VCaP (cell line): ENCODE measurements around the gene CDC42EP2.

Experiments
- H3K27ac ChIP-seq: fragments of 450-650 bp; 2 replicates; pipeline ENCODE4 v1.5.1; 2017
- CTCF ChIP-seq: fragments of 450-650 bp; conservative IDR thresholded peaks from 2 replicates; pipeline ENCODE4 v1.5.1; 2017; ENCODE audit warnings: mild to moderate bottlenecking, moderate library complexity

CDC42EP2 gene

DNA sequence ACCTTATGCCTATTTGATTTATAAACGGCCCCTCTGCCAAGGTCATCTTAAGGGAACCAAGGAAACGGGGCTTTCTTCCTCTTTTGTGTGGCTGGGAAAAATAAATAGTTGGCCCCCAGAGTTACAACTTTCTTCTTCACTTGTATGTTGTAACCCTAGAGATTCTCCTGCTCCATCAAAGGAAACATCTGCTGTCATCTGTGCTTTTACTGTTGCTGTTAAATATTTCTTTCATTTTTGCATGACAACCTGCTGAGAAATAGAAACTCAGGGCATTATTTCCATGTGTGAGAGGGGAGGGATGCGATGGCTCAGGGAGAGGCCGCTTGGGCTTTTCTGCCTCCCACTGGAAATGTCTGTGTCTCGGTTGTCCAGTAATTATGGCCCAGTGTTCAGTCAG lies 21.8 kb upstream of the CDC42EP2 start:
- H3K27ac ChIP-seq, result no peak overlapping the region
- TF ChIP-seq CTCF, result no peak

- no peak overlapping the region for H3K27ac ChIP-seq
- TF ChIP-seq CTCF, result no peak
These were observed 20.7 kb upstream of the CDC42EP2 start for GRCh38 chr11:65293909-65294381.

DNA sequence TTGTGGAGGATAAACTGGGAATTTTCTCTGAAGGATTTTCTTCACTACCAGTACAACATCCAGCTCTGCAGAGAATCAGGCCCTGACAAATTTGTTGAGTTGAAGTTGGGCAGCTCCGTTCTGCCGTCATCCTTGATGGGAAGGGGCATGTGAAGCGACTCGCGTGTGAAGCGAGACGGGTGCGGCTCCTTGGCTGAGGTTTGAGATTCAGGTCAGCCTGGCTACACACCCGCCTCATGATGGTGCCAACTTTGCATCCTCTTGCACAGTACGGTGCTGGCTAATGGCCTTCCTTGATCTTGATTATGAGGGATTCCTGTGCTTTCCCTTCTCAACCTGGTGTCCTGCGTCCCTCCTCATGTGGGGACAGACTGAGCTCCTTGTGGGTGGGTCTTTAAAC lies 19.7 kb upstream of the CDC42EP2 start:
- TF ChIP-seq CTCF, result no peak
- no peak overlapping the region for H3K27ac ChIP-seq

GRCh38 chr11:65295571-65296341 lies 18.9 kb upstream of the CDC42EP2 start:
- no peak for TF ChIP-seq CTCF
- H3K27ac ChIP-seq, result no peak overlapping the region

DNA sequence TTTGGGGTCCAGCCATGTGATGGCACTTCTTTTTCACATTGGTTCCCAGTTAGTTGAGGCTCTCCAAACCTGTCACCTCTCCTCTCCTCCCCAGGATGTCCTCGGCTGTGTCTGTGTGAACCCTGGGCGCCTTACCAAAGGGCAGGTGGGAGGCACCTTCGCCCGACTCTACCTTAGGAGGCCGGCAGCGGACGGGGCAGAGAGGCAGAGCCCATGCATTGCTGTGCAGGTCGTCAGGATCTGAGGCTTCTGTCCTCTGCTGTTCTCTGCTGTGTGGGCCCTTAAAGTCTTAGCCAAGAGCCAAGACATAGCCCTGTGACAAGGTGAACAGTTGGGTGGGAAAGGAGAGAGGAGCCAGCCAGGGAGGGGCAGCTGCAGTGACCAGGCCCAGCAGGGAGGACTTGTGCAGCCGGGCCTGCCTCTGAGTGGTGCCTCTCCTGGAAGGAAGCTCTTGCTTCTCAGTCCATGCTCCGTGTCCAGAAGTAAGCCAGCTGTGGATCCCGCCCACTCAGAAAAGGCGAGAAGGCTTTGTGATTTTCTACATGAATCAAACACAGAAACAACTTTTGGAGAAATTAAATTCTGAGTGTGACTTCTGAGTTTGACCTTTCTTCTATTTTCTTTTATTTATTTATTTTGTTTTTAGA lies 17.5 kb upstream of the CDC42EP2 start:
- no peak for TF ChIP-seq CTCF
- no peak overlapping the region for H3K27ac ChIP-seq

DNA sequence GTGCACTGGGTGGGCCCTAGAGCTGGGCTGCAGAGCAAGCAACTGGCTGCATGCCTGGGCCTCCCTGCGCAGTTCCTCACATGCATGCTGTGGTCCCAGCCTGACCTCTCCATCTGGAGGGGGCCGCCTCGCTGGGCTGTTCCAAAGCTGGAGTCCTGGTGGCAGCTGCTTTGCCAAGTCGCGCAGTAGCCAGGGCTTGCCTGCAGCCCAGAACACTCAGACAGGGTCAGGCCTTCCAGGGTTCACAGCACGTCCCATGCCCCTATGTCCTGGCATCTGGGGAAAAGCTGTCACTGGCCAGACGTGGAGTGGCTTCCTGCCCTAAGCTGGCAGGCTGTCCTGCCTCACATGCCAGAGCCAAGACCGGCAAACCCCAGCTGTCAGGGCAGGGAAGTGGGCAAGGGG lies 16.5 kb upstream of the CDC42EP2 start:
- no peak overlapping the region; the same call in 1 of the 2 replicates for H3K27ac ChIP-seq
- TF ChIP-seq CTCF, result no peak

DNA sequence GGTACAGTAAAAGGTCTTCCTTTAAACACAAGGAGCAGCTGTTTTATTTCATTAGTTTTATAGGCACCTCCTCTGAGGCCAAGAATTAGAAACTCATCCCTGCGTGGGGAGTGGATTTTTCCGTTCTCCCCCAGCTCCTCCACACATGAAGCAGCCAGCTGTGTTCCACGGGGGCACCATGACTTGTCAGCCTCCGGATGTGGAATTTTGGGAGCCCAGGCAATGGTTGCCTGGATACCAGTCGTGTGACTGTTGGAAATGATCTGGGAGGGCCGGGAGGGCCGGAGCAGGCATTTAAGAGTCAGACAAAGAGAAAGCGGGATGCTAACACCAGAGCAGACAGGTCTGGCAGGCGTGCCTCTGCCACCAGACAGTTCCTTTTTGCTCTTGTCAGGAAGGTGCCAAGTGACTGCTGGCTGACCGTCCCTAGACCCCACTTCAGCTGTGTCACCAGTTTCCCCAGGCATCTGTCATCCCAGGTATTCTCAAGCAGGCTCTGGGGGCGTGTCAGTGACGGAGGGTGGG lies 15.9 kb upstream of the CDC42EP2 start:
- no peak overlapping the region; the same call in 1 of the 2 replicates for H3K27ac ChIP-seq
- no peak for TF ChIP-seq CTCF
